Measurements from ENCODE around the gene IMPDH1. TPM values are rescaled to one million over a fixed set of nuclear protein-coding genes. Genes with fewer than 3 reads are reported as not detected.

The IMPDH1 gene
- total RNA-seq, 4 donors from 2014 or later, result 36.9 to 87.1 (median 43.3) TPM

GRCh38 chr7:128443831-128444600 is 34.2 kb upstream of the IMPDH1 start:
- no peaks in the 10 kb centered on the region for H3K9me3 ChIP-seq
- no peaks in the 10 kb centered on the region for H3K36me3 ChIP-seq
- no peak for ATAC-seq
- TF ChIP-seq EP300 (IDR thresholded peaks at IDR 0.05) (no peak), CTCF (IDR thresholded peaks at IDR 0.05) (no peak), POLR2A (IDR thresholded peaks at IDR 0.05) (no peak), POLR2AphosphoS5 (IDR thresholded peaks at IDR 0.05) (no peak)
- H3K4me3 ChIP-seq, result no peak overlapping the region
- 81% methylated on average over 3 of the region's 7 CpGs; no CpG with 5 or more reads in 1 of the 2 donors for WGBS, 2 donors (ENCODE audit: low coverage in 1 of 2)
- H3K27me3 ChIP-seq, result no peaks in the 10 kb centered on the region
- no peaks in the 10 kb centered on the region for H3K4me1 ChIP-seq
- no peak overlapping the region for H3K27ac ChIP-seq

GRCh38 chr7:128442356-128442755 is 32.6 kb upstream of the IMPDH1 start:
- no peak for TF ChIP-seq POLR2AphosphoS5 (IDR thresholded peaks at IDR 0.05)
- TF ChIP-seq POLR2A (IDR thresholded peaks at IDR 0.05), result no peak
- TF ChIP-seq EP300 (IDR thresholded peaks at IDR 0.05), result no peak
- no peak for TF ChIP-seq CTCF (IDR thresholded peaks at IDR 0.05)
- WGBS, 2 donors (ENCODE audit: low coverage in 1 of 2), result 88 to 100% methylated on average over 1 to 3 of the region's 3 CpGs

GRCh38 chr7:128437426-128438332 is 27.9 kb upstream of the IMPDH1 start:
- ATAC-seq, result no peak
- 81 to 82% methylated on average over 8 of the region's 8 CpGs for WGBS, 2 donors (ENCODE audit: low coverage in 1 of 2)

More at GRCh38 chr7:128442356-128442755, 32.6 kb upstream of the IMPDH1 start:
- no peaks in the 10 kb centered on the region for H3K36me3 ChIP-seq
- no peaks in the 10 kb centered on the region for H3K27me3 ChIP-seq
- no peaks in the 10 kb centered on the region for H3K4me1 ChIP-seq
- no peak overlapping the region for H3K4me3 ChIP-seq
- no peak overlapping the region for H3K27ac ChIP-seq
- H3K9me3 ChIP-seq, result no peaks in the 10 kb centered on the region
- no peak for ATAC-seq

GRCh38 chr7:128435327-128435686 is 25.5 kb upstream of the IMPDH1 start:
- Histone ChIP-seq H3K4me3 (no peak overlapping the region), H3K36me3 (no peaks in the 10 kb centered on the region), H3K27ac (no peak overlapping the region), H3K4me1 (no peaks in the 10 kb centered on the region), H3K9me3 (no peaks in the 10 kb centered on the region), H3K27me3 (peaks cover 3% of the 10 kb centered on the region)
- WGBS, 2 donors (ENCODE audit: low coverage in 1 of 2), result 56 to 65% methylated on average over 3 of the region's 3 CpGs
- no peak for TF ChIP-seq POLR2A (IDR thresholded peaks at IDR 0.05)
- TF ChIP-seq POLR2AphosphoS5 (IDR thresholded peaks at IDR 0.05), result no peak
- TF ChIP-seq CTCF (IDR thresholded peaks at IDR 0.05), result no peak
- TF ChIP-seq EP300 (IDR thresholded peaks at IDR 0.05), result no peak
- no peak for ATAC-seq

More at GRCh38 chr7:128437426-128438332, 27.9 kb upstream of the IMPDH1 start:
- Histone ChIP-seq H3K4me1 (no peaks in the 10 kb centered on the region), H3K36me3 (no peaks in the 10 kb centered on the region), H3K27ac (no peak overlapping the region), H3K9me3 (no peaks in the 10 kb centered on the region), H3K4me3 (no peak overlapping the region), H3K27me3 (no peaks in the 10 kb centered on the region)
- TF ChIP-seq EP300 (IDR thresholded peaks at IDR 0.05) (no peak), CTCF (IDR thresholded peaks at IDR 0.05) (no peak), POLR2A (IDR thresholded peaks at IDR 0.05) (no peak), POLR2AphosphoS5 (IDR thresholded peaks at IDR 0.05) (no peak)
